DND-41 (cell line): ENCODE results near the gene NSG1.

ENCODE experiments used
- ATAC-seq: fragments of 200-7000 bp; cut with Tn5 transposase; 3 replicates; pipeline ENCODE4 v1.9.1; 2021; ENCODE audit warnings: low read depth; ENCODE audit not compliant: insufficient read depth
- DNase-seq: peaks from one replicate; pipeline ENCODE4 v3.0.0-alpha.2; 2020
- H2AFZ ChIP-seq: 2 replicates; pipeline ENCODE4 v1.6.0; 2012; ENCODE audit warnings: low read depth, low read length
- H3K27ac ChIP-seq: 2 replicates; pipeline ENCODE4 v1.5.1; 2012; ENCODE audit warnings: low read length, inconsistent platforms
- H3K27me3 ChIP-seq: fragments of 200-600 bp; sonication (generic); 2 replicates; pipeline ENCODE4 v1.6.0; 2012; ENCODE audit warnings: low read length, mild to moderate bottlenecking, inconsistent platforms; ENCODE audit not compliant: insufficient read depth, poor library complexity
- H3K36me3 ChIP-seq: 2 replicates; pipeline ENCODE4 v1.5.1; 2012; ENCODE audit warnings: low read length, inconsistent platforms; ENCODE audit not compliant: insufficient read depth
- H3K4me1 ChIP-seq: 2 replicates; pipeline ENCODE4 v1.5.1; 2012; ENCODE audit warnings: mild to moderate bottlenecking, low read length; ENCODE audit not compliant: insufficient read depth
- H3K4me2 ChIP-seq: 2 replicates; pipeline ENCODE4 v1.6.0; 2012; ENCODE audit warnings: mild to moderate bottlenecking, moderate library complexity, low read length, inconsistent platforms; ENCODE audit not compliant: insufficient read depth
- H3K4me3 ChIP-seq, 2 experiments: fragments of 200-600 bp in 1 of 2; shearing (Covaris generic) in 1 of 2; 2 replicates each; pipeline ENCODE4 v1.5.1; 2012 to 2016; ENCODE audit warnings: inconsistent platforms in 2 of 2, low read length in 2 of 2, mild to moderate bottlenecking in 2 of 2, low read depth in 1 of 2, moderate library complexity in 1 of 2
- H3K79me2 ChIP-seq: 2 replicates; pipeline ENCODE4 v1.6.0; 2012; ENCODE audit warnings: low read length, inconsistent platforms; ENCODE audit not compliant: insufficient read depth
- H3K9ac ChIP-seq: 2 replicates; pipeline ENCODE4 v1.6.0; 2012; ENCODE audit warnings: low read depth, mild to moderate bottlenecking, inconsistent platforms, low read length, moderate library complexity
- H3K9me3 ChIP-seq: 2 replicates; pipeline ENCODE4 v1.5.1; 2012; ENCODE audit warnings: low read length, moderate library complexity, mild to moderate bottlenecking, inconsistent platforms; ENCODE audit not compliant: insufficient read depth, severe bottlenecking
- H4K20me1 ChIP-seq: 2 replicates; pipeline ENCODE4 v1.6.0; 2012; ENCODE audit warnings: low read length; ENCODE audit not compliant: insufficient read depth
- CTCF ChIP-seq: IDR thresholded peaks from 2 replicates; pipeline ENCODE4 v1.5.1; 2012; ENCODE audit warnings: borderline replicate concordance, low read length, moderate library complexity, mild to moderate bottlenecking; ENCODE audit not compliant: poor library complexity, severe bottlenecking; ENCODE audit errors: extremely low read depth
- EZH2 ChIP-seq: IDR thresholded peaks from 3 replicates; pipeline ENCODE4 v1.6.1; 2012; ENCODE audit warnings: borderline replicate concordance, low read depth, mild to moderate bottlenecking, moderate library complexity, low read length, inconsistent platforms; ENCODE audit not compliant: severe bottlenecking

The NSG1 gene

GRCh38 chr4:4379540-4380087 is 7.3 kb upstream of the NSG1 start:
- no peak overlapping the region for H2AFZ ChIP-seq

GRCh38 chr4:4383085-4383484 is 3.8 kb upstream of the NSG1 start:
- Histone ChIP-seq H3K4me3 (no peak overlapping the region), H2AFZ (no peak overlapping the region), H3K27ac (no peak overlapping the region), H3K4me1 (peaks cover 27% of the 10 kb centered on the region), H4K20me1 (peaks cover 8% of the 10 kb centered on the region), H3K27me3 (peaks cover 52% of the 10 kb centered on the region), H3K9me3 (no peaks in the 10 kb centered on the region), H3K79me2 (no peaks in the 10 kb centered on the region), H3K9ac (no peak overlapping the region), H3K36me3 (no peaks in the 10 kb centered on the region; the same call in 1 of the 2 replicates), H3K4me2 (no peak overlapping the region)
- ATAC-seq (no peak), DNase-seq (no peak)
- TF ChIP-seq EZH2 (no peak), CTCF (no peak)

More at GRCh38 chr4:4379540-4380087, 7.3 kb upstream of the NSG1 start:
- Histone ChIP-seq H3K27me3 (peaks cover 20% of the 10 kb centered on the region), H3K4me3 (no peak overlapping the region), H3K27ac (no peak overlapping the region), H3K4me2 (no peak overlapping the region), H3K4me1 (no peaks in the 10 kb centered on the region), H3K79me2 (no peaks in the 10 kb centered on the region), H3K9ac (no peak overlapping the region), H4K20me1 (peaks cover 3% of the 10 kb centered on the region), H3K36me3 (no peaks in the 10 kb centered on the region), H3K9me3 (no peaks in the 10 kb centered on the region)
- no peak for TF ChIP-seq CTCF
- no peak for TF ChIP-seq EZH2
- ATAC-seq (no peak), DNase-seq (no peak)

GRCh38 chr4:4384837-4385236 is 2.1 kb upstream of the NSG1 start:
- no peak for ATAC-seq
- no peak for TF ChIP-seq EZH2
- TF ChIP-seq CTCF: peak; percentile 60
- Histone ChIP-seq H3K4me1 (peaks cover 28% of the 10 kb centered on the region), H3K79me2 (no peaks in the 10 kb centered on the region), H3K9me3 (no peaks in the 10 kb centered on the region), H2AFZ (no peak overlapping the region), H3K4me2 (no peak overlapping the region), H4K20me1 (peaks cover 8% of the 10 kb centered on the region), H3K27me3 (peaks cover 52% of the 10 kb centered on the region), H3K27ac (no peak overlapping the region), H3K4me3 (no peak overlapping the region), H3K36me3 (no peaks in the 10 kb centered on the region; the same call in 1 of the 2 replicates), H3K9ac (no peak overlapping the region)
- DNase-seq: no peak
